NCI-H2227 treated with DMSO at 0.1 percent for 48 hours (cell line): ENCODE results near the gene RAB31.

ENCODE experiments used
- DNase-seq: peaks from one replicate; lab custom pipeline; 2025; lab: John Stamatoyannopoulos, UW

The RAB31 gene

GRCh38 chr18:9792565-9793245, 84.6 kb downstream of the RAB31 start:
- DNase-seq = no peak

- no peak for DNase-seq
Observed at GRCh38 chr18:9796011-9796410, 87.9 kb downstream of the RAB31 start.

- peak; percentile 39 for DNase-seq
Observed at GRCh38 chr18:9796935-9797549, 88.9 kb downstream of the RAB31 start.

- no peak for DNase-seq
Observed at GRCh38 chr18:9802175-9803062, 94.3 kb downstream of the RAB31 start.

- DNase-seq = peak; percentile 79
Observed at GRCh38 chr18:9803063-9803697, 95.1 kb downstream of the RAB31 start.

GRCh38 chr18:9803698-9804516, 95.8 kb downstream of the RAB31 start:
- DNase-seq = peak; percentile 32

- DNase-seq = no peak
Observed at GRCh38 chr18:9804517-9805104, 96.5 kb downstream of the RAB31 start.

- DNase-seq = no peak
Observed at GRCh38 chr18:9806905-9807304, 98.8 kb downstream of the RAB31 start.

GRCh38 chr18:9808295-9809241, 100.5 kb downstream of the RAB31 start:
- DNase-seq = no peak

- no peak for DNase-seq
Observed at GRCh38 chr18:9809697-9810096, 101.6 kb downstream of the RAB31 start.

- no peak for DNase-seq
Observed at GRCh38 chr18:9810299-9810698, 102.2 kb downstream of the RAB31 start.

GRCh38 chr18:9810994-9811705, 103.0 kb downstream of the RAB31 start:
- DNase-seq = no peak

- no peak for DNase-seq
Observed at GRCh38 chr18:9811978-9812377, 103.9 kb downstream of the RAB31 start.

- no peak for DNase-seq
Observed at GRCh38 chr18:9814431-9814830, 106.3 kb downstream of the RAB31 start.

- no peak for DNase-seq
Observed at GRCh38 chr18:9817286-9817685, 109.2 kb downstream of the RAB31 start.

GRCh38 chr18:9817725-9818422, 109.8 kb downstream of the RAB31 start:
- no peak for DNase-seq

GRCh38 chr18:9818423-9818734, 110.3 kb downstream of the RAB31 start:
- no peak for DNase-seq

GRCh38 chr18:9820127-9820526, 112.0 kb downstream of the RAB31 start:
- no peak for DNase-seq

- DNase-seq = no peak
Observed at GRCh38 chr18:9820719-9821118, 112.6 kb downstream of the RAB31 start.
